GM19099 (cell line): Measurements from ENCODE around the gene PEX11G.
A peak's percentile ranks its signal among the peaks of the same experiment; 100 is the strongest.

Experiments used
- POLR2A ChIP-seq: IDR thresholded peaks from 3 replicates; pipeline ENCODE4 v1.6.1; 2011; ENCODE audit warnings: low read depth; ENCODE audit not compliant: insufficient read length; ENCODE audit errors: extremely low read depth

The PEX11G gene

DNA sequence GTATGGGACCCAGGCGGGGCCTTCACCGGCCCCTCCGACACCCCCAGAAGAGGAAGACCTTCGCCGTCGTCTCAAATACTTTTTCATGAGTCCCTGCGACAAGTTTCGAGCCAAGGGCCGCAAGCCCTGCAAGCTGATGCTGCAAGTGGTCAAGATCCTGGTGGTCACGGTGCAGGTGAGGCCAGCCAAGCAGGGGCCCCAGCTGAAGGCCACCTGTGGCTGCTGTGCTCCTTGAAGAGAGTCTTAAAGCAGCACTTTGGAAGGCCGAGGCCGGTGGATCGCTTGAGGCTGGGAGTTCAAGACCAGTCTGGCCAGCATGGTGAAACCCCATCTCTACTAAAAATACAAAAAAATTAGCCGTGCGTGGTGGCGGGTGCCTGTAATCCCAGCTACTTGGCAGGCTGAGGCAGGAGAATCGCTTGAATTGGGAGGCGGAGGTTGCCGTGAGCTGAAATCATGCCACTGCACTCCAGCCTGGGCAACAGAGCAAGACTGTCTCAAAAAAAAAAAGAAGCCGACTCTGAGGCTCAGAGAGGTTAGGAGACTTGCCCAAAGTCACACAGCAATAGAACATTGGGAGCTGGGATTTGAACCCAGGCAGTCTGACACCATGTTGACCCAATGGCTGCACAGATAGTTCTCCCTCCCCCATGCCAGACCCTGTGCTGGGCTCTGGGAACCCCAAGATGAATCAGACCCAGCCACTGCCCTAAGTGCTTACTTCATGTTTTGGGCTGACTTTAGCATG lies 36.3 kb upstream of the PEX11G start:
- no peak for TF ChIP-seq POLR2A

DNA sequence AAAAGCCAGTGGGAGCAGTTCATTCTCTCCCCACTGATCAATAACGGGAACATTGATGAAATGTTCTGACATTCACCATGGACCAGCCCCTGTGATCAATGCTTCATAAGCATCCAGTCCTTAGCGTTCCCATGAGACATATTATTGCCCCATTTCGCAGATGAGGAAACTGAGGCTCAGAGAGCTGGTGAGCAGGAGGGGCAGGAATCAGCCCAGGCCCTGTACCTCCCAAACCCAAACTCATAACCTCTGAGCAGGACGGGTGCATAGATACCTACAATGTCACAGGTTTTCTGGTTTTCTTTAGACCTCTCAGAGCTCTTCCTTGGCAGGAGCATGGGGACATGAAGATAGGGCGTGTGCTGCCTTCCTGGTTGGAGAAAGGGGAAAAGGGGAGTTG lies 35.7 kb upstream of the PEX11G start:
- no peak for TF ChIP-seq POLR2A

DNA sequence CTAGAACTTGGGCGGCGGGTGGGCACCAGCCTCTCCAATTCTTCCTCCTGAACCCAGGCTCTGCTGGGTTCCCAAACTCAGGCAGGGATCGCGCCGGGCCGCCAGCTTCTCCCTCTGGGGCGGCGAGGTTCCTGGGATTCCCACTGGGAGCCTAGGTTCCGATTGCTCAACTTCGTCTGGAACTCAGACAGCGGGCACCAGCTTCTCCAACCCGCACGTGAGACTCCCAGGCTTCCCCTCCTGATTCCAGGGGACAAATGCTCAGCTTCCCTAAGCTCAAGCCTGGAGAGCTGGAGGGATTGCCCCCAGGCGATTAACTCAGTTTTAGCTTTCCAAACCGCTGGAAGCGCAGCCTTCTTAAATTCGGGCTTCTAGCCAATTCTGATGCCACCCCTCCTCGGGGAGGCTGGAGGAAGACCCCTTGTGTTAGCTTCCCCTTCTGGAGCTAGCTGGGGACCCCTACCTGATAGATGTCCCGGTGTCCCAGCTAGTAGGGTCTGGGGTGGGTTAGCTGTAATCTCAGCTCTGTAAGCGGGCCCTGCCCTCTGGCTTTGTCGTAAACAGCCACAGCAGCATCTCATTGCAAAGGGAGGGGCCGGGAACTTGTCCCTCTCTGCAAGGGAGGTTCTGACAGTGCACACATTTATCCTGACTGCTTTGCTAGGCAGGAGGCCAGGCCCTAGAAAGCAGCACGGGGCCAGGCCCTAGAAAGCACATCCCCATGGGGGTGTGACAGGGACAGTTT lies 34.3 kb upstream of the PEX11G start:
- no peak for TF ChIP-seq POLR2A

DNA sequence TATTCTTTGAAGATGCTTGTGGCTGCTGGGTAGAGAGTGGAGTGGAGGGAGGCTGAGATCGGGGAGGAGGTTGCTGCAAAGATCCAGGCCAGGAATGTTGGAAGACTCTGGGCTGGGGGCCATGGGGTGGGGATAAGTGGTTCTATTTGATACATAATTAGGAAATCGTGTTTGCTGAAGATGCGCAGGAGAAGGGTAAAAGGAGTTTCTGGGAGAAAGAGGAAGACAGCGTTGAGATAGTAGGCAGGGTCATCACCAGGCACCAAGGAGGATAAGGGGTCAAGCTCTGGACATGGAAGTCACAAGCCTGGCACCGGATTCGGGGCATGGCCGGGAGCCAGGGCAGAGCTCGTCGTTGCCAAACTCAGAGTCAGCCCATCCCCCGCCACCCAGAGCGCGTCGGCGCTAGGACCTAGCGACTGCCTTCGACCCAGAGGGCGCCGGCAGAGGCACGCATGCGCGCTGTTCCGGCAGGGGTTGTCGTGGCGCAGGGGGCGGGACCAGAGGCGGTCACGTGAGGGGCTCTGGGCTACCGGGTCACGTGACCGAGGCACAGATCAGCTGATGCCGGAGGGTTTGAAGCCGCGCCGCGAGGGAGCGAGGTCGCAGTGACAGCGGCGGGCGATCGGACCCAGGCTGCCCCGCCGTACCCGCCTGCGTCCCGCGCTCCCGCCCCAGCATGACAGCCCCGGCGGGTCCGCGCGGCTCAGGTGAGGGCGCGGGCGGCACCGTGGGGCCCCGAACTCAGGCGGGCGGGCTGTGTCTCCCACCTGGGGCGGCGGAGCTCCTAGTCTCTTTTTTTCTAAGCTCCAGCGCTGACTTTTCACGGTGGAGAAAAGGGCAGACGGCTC lies 33.5 kb upstream of the PEX11G start, which contains the start of gene MCOLN1:
Gene MCOLN1 (plus strand): TSS at position 553 of the 851 bp plus-strand sequence. CDS start 127 bp downstream, at position 680.
- TF ChIP-seq POLR2A = peak; percentile 63

DNA sequence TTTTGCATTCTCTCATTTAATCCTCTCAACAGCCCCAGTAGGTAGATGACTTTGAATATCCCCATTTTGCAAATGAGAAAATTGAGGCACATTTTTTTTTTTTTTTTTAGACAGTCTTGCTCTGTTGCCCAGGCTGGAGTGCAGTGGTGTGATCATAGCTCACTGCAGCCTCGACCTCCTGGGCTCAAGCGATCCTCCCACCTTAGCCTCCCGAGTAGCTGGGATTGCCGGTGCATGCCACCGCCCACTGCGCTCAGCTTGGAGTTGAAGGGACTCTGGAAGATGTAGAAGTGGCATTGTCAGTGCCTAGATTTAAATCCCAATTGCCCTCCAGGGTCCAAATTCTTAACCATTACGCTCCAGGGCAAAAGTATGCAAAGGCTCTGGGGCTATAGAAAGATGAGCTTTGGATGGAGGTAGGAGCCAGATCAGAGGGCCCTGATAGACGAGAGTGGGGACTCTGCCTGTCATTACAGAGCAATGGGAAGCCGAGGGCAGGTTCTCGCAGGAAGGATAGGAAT lies 32.8 kb upstream of the PEX11G start:
- no peak for TF ChIP-seq POLR2A

DNA sequence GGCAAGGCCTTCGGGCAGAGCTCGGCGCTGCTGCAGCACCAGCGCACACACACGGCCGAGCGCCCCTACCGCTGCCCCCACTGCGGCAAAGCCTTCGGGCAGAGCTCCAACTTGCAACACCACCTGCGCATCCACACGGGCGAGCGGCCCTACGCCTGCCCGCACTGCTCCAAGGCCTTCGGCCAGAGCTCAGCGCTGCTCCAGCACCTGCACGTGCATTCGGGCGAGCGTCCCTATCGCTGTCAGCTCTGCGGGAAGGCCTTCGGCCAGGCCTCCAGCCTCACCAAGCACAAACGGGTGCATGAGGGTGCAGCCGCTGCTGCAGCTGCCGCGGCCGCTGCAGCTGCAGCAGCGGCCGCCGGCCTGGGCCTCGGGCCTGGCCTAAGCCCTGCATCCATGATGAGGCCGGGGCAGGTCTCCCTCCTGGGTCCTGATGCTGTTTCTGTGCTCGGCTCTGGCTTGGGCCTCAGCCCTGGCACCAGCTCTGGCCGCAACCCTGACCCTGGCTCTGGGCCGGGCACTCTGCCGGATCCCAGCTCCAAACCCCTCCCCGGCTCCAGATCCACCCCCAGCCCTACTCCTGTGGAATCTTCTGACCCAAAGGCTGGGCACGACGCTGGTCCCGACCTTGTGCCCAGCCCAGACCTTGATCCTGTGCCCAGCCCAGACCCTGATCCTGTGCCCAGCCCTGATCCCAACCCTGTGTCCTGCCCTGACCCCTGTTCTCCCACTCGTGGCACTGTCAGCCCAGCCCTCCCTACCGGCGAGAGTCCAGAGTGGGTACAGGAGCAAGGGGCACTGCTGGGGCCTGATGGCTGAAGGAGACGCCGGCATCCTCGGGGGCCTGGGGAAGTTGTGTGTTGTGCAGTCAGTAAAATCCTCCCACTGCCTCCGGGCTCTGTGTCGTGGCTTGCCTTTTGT lies 31.6 kb upstream of the PEX11G start:
- TF ChIP-seq POLR2A = no peak

DNA sequence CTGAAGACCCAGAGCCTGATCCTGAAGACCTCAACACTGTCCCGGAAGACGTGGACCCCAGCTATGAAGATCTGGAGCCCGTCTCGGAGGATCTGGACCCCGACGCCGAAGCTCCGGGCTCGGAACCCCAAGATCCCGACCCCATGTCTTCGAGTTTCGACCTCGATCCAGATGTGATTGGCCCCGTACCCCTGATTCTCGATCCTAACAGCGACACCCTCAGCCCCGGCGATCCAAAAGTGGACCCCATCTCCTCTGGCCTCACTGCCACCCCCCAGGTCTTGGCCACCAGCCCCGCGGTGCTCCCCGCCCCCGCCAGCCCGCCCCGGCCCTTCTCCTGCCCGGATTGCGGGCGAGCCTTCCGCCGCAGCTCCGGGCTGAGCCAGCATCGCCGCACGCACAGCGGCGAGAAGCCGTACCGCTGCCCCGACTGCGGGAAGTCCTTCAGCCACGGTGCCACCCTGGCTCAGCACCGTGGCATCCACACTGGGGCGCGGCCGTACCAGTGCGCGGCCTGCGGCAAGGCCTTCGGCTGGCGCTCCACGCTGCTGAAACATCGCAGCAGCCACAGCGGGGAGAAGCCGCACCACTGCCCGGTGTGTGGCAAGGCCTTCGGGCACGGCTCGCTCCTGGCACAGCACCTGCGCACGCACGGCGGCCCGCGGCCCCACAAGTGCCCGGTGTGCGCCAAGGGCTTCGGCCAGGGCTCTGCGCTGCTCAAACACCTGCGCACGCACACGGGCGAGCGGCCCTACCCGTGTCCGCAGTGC lies 30.7 kb upstream of the PEX11G start:
- TF ChIP-seq POLR2A = no peak

DNA sequence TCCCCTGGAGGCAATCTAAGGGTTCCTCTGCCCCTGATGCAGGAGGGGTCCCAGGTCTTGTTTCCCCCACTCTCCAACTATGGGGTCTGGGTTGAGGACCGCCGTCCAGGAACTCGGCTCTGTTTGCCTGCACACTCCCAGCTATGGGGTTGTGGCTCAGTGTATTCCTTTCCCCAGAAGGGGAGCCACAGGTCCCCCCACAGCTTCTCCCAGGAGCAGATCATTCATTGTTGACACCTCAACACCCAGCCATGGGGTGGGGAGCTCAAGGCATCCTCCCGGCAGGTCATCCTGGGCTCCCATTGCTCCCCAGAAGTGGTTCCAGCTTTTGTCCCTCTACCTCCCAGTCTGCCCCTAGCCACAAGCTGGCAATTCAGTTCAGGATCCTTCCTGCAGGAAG lies 28.0 kb upstream of the PEX11G start:
- no peak for TF ChIP-seq POLR2A

DNA sequence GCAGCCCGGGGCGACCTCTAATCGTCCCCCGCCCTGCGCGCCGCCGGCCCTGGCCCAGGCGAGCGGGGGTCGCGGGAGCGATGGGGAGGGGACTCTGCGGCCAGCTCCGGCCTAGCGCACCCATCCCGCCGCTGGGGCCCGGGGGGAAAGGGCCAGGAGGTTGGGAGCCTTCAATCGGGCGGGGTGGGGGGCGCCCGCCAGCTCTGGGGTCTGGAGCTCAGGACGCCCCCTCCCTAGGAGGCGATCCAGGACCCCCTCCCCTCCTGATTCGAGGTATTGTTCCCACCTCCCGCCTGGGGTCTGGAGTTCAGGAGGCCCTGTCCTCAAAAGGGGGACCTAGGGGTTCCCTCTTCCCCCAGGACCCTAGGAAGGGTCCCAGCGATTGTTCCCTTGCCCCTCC lies 27.5 kb upstream of the PEX11G start:
- TF ChIP-seq POLR2A = no peak

DNA sequence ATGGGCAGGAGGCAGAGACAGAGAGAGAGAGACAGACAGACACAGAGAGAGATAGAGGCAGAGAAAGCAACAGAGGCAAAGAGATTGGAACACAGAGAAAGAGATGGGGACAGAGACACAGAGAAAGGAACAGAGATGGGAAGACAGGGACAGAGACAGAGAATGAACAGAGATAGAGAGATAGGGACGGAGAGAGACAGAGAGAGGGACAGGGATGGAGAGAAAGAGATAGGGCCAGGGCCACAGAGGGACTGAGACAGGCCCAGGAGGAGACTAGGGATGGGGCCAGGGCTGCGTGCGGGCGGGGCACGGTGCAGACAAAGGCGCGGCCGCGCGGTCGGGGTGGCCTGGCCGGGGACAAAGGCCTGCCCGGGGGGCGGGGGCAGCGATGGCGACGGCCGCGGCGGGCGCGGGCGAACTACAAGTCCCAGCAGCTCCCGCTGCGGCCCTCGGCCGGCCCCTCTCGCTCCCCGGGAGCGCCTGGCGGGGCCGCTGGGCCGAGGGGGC lies 26.9 kb upstream of the PEX11G start, which contains the start of gene ZNF358:
Gene ZNF358 (plus strand): TSS at position 459 of the 507 bp plus-strand sequence. CDS start 3,140 bp downstream, outside the sequence.
- TF ChIP-seq POLR2A = no peak

DNA sequence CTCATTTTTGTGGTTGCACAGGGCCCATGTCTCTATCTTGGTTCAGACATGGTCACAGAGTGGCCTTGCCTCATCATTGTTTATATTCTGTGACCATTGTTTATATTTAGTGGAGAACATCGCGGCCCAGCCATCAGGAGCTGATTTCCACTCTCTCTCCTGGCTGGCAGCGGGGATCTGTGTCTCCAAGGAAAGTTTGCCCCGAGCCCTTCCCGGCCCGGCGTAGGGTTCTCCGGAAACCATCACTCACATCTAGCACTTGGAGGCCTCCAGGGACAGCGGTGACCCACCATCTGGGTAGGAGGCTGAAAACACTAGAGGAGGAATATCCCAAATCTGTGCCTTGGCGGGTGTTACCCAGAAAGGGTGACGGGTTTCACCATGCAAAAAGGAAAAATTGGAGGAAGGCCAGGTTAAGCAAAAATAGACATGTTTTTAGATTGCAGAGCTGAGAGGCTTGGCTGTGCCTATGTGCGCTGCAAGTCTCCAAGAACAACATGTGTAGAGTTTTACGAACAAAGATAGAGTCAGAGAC lies 26.3 kb upstream of the PEX11G start:
- TF ChIP-seq POLR2A = no peak

DNA sequence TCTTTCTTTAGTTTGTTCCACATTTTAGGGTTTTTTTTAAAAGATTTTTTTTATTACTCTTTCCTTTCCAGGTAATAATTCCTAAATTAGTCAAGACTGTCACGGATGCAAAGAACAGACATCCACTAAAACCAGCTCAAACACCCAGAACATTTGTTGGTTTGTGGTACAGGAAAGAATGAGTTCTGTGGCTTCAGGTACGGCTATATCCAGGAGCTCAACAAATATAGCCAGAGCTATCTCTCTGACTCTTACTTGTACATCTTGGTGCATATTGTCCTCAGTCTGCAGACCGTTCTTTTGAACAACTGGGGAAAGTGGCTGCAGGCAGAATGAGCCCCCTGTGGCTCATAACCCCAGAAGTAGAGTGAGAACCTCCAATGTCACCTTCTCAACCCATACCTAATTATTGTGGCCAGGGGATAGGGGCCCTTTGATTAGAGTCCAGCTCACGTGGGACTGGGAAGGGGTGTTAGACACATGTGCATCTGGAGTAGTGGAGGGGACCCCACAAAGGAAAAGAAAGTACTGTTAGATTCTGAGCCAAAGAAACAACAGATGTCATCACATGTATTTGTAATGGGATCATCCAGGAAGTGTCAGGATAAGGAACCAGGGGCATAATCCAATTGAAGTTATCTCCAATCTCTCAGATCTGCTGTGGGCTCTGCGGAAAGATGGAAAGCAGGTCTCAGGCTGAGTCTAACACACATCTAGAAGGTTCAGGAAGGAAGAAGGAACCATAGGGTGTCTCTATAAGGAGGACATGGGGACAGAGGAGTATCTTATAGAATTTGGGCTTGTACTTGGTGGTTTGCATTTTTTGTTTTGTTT lies 25.2 kb upstream of the PEX11G start:
- TF ChIP-seq POLR2A = no peak
